GM19238 (cell line): ENCODE results near the gene OTUD7B.

ENCODE experiments used
- DNase-seq: peaks from one replicate; pipeline ENCODE4 v3.0.0; 2011; ENCODE audit warnings: low spot score; ENCODE audit not compliant: insufficient read length

Gene OTUD7B

GRCh38 chr1:150003801-150004200, 6.7 kb downstream of the OTUD7B start:
- no peak for DNase-seq

GRCh38 chr1:150002217-150002616, 8.3 kb downstream of the OTUD7B start:
- DNase-seq, result no peak

GRCh38 chr1:150001415-150001814, 9.1 kb downstream of the OTUD7B start:
- DNase-seq, result no peak

GRCh38 chr1:149997585-149998262, 12.8 kb downstream of the OTUD7B start:
- DNase-seq, result peak; percentile 21

GRCh38 chr1:149995927-149996326, 14.6 kb downstream of the OTUD7B start:
- no peak for DNase-seq

GRCh38 chr1:149993764-149994163, 16.8 kb downstream of the OTUD7B start:
- DNase-seq, result no peak

- DNase-seq, result no peak
Measured at GRCh38 chr1:149993181-149993580, 17.3 kb downstream of the OTUD7B start.

GRCh38 chr1:149987297-149987595, 23.3 kb downstream of the OTUD7B start:
- no peak for DNase-seq

GRCh38 chr1:149986486-149987296, 23.8 kb downstream of the OTUD7B start:
- DNase-seq, result no peak

GRCh38 chr1:149979972-149980540, 30.5 kb downstream of the OTUD7B start:
- DNase-seq, result no peak

GRCh38 chr1:149979245-149979971, 31.1 kb downstream of the OTUD7B start:
- DNase-seq, result no peak

- no peak for DNase-seq
Measured at GRCh38 chr1:149978547-149979023, 31.9 kb downstream of the OTUD7B start.

- no peak for DNase-seq
Measured at GRCh38 chr1:149977345-149977744, 33.2 kb downstream of the OTUD7B start.

- DNase-seq, result no peak
Measured at GRCh38 chr1:149972547-149972946, 38.0 kb downstream of the OTUD7B start.

GRCh38 chr1:149967646-149968045, 42.9 kb downstream of the OTUD7B start:
- DNase-seq, result no peak

GRCh38 chr1:149967041-149967440, 43.5 kb downstream of the OTUD7B start:
- DNase-seq, result no peak

- DNase-seq, result no peak
Measured at GRCh38 chr1:149966405-149966804, 44.1 kb downstream of the OTUD7B start.

GRCh38 chr1:149965440-149965839, 45.1 kb downstream of the OTUD7B start:
- DNase-seq, result no peak

- no peak for DNase-seq
Measured at GRCh38 chr1:149963358-149963757, 47.2 kb downstream of the OTUD7B start.

GRCh38 chr1:149962736-149963135, 47.8 kb downstream of the OTUD7B start:
- DNase-seq, result no peak

GRCh38 chr1:149962039-149962647, 48.4 kb downstream of the OTUD7B start:
- peak; percentile 39 for DNase-seq
